GM12801 (cell line): ENCODE results near the gene REPS1.

ENCODE experiments used
- TF ChIP-seq, protein P1 (sequence below): IDR thresholded peaks from one replicate; pipeline ENCODE4 v1.5.1; 2011; ENCODE audit warnings: control low read depth; ENCODE audit not compliant: insufficient read length; ENCODE audit errors: extremely low read depth

The REPS1 gene

DNA sequence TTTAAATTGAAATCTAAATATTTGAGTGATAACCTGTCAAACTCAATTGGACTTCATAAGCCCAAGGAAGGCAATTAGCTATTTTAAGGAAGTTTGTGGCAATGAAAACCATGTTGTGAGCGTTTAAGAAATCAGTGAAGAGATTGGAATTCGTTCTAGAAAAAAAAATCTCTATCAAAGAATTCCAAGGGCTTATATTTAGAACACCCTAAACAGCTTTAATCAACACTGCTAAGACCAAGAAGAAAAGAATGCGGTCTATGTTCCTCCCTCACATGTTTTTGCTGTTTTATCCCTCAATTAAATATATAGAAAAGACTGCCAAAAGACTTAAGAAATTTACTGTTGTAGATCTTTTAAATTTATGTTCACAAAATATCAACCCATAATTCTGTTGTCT lies 23.9 kb upstream of the REPS1 start:
- TF ChIP-seq, protein P1, sequence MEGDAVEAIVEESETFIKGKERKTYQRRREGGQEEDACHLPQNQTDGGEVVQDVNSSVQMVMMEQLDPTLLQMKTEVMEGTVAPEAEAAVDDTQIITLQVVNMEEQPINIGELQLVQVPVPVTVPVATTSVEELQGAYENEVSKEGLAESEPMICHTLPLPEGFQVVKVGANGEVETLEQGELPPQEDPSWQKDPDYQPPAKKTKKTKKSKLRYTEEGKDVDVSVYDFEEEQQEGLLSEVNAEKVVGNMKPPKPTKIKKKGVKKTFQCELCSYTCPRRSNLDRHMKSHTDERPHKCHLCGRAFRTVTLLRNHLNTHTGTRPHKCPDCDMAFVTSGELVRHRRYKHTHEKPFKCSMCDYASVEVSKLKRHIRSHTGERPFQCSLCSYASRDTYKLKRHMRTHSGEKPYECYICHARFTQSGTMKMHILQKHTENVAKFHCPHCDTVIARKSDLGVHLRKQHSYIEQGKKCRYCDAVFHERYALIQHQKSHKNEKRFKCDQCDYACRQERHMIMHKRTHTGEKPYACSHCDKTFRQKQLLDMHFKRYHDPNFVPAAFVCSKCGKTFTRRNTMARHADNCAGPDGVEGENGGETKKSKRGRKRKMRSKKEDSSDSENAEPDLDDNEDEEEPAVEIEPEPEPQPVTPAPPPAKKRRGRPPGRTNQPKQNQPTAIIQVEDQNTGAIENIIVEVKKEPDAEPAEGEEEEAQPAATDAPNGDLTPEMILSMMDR: no peak

DNA sequence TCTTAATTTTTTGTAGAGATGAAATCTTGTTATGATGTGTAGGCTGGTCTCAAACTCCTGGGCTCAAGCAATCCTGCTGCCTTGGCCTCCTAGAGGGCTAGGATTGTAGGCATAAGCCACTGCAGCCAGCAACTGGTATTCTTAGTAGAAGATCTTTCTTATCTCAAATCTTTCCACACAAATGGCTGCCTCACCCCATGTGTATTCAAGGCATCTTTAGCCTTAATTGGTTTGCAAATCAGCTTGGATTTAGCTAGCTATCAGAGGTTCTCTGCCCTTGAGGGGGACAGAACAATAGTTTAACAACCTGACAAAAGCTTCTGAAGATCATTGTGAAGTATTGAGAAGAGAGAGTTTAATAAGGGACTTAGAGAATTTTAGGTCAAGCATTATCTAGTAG lies 22.6 kb upstream of the REPS1 start:
- TF ChIP-seq, protein P1: no peak

DNA sequence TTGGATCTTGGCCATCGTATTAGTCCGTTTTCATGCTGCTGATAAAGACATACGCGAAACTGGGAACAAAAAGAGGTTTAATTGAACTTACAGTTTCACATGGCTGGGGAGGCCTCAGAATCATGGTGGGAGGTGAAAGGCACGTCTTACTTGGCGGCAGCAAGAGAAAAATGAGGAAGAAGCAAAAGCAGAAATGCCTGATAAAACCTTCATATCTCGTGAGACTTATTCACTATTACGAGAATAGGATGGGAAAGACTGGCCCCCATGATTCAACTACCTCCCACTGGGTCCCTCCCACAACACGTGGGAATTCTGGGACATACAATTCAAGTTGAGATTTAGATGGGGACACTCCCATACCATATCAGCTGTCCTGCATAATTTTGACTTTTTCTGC lies 20.1 kb upstream of the REPS1 start:
- TF ChIP-seq, protein P1: no peak

DNA sequence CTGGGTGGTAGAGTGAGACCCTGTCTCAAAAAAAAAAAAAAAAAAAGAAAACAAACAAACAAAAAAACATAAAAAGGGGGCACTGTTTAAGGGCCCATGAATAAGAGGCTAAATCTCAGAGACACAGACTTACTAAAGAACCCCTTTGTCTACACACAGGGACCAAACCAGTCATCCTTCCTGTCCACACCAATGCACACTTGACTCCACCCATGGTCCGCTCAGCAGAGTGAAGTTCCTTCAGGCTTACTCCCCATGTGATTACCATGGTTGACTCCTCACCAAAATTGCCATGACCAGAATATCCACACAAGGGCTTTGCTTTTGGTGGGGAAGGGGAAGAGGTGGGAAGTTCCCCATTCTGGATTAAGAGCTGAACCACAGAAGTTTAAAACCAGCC lies 19.4 kb upstream of the REPS1 start:
- TF ChIP-seq, protein P1: no peak

DNA sequence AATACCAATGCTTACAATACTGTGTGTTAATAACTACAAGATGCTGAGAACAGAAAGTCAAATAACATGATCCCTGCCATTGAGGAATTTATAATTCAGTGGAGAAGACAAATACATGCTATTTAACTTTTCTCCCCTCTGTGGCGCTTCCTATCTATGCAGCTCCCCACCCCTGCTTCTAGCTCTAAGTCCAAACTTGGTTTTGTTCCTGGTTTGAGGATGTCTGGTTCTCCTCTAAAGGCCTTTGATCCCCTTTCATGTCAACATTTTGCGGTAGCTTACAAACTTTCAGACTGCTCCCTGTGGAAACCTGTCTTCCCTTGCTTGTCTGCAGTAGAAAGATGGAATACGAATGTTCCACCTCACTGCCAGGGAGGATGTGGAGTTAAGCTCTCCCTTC lies 18.4 kb upstream of the REPS1 start:
- TF ChIP-seq, protein P1: no peak

DNA sequence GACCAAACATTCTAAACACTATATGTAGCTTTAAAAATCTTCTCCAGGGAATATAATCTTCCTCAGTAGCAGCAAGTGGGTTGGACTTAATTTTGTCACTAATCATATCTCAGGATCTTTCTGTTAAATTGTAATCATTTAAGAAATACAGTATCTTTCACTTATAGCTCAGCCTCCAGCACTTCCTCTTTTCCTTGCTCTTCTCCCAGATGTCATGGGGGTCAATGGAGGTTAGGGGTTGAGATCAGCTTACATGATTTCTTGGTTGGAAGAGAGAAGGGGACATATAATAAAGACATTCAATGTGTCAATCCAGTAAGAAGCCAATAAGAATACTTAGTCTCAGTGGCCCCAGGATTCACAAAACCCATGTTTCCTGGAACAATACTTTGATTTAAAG lies 15.7 kb upstream of the REPS1 start:
- TF ChIP-seq, protein P1: no peak

DNA sequence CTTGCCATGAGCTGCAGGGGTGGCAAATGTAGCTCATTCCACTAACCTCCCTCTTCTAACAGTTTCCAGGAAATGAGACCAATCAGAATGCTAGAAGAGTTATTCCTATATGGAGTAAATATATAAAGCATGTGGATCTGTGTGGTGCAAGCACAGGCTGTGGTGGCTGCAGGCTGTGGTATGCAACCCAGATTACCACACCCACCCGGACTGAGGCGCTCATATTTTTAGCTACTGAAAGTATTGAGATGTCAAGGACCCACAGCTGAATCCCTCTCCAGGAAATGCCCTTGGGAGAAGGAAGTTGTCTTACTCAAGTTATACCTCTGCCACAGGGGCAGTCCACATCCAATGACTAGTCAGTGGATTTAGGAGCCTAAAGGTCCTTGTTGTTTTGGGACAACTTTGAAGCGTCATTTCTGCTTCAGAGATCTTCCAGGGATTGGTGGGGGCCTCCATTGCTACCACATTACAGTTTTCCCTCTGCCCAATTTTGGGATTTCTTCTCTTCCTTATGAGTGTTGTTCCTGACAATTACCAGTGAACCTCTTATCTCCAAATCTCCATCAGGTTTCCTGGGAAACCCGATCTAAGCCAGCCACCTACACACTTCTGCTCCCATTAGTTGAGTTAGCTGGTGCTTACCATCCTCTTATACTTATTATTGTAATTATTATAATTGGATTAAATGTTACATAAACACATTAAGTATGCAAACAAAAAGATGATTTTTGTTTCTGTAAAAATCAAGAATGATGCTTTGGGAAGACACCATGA lies 12.1 kb upstream of the REPS1 start:
- TF ChIP-seq, protein P1: no peak
